HCEC 1CT (cell line): ENCODE results near the gene SLC8A1.

ENCODE experiments used
- DNase-seq: peaks from one replicate; pipeline ENCODE4 v3.0.0-alpha.2; 2017

Gene SLC8A1

GRCh38 chr2:40220177-40220925, 231.5 kb downstream of the SLC8A1 start:
- peak; percentile 96 for DNase-seq

- DNase-seq, result no peak
Observed at GRCh38 chr2:40219141-40219540, 232.7 kb downstream of the SLC8A1 start.

- peak; percentile 20 for DNase-seq
Observed at GRCh38 chr2:40218679-40219078, 233.2 kb downstream of the SLC8A1 start.

GRCh38 chr2:40213619-40214018, 238.3 kb downstream of the SLC8A1 start:
- no peak for DNase-seq

- DNase-seq, result peak; percentile 75
Observed at GRCh38 chr2:40213071-40213470, 238.8 kb downstream of the SLC8A1 start.

- DNase-seq, result no peak
Observed at GRCh38 chr2:40210968-40211353, 240.9 kb downstream of the SLC8A1 start.

- DNase-seq, result no peak
Observed at GRCh38 chr2:40210344-40210967, 241.4 kb downstream of the SLC8A1 start.

- DNase-seq, result no peak
Observed at GRCh38 chr2:40209761-40210160, 242.1 kb downstream of the SLC8A1 start.

GRCh38 chr2:40208463-40208862, 243.4 kb downstream of the SLC8A1 start:
- no peak for DNase-seq

GRCh38 chr2:40204268-40204667, 247.6 kb downstream of the SLC8A1 start:
- DNase-seq, result no peak

GRCh38 chr2:40202798-40203400, 249.0 kb downstream of the SLC8A1 start:
- DNase-seq, result peak; percentile 72

- DNase-seq, result peak; percentile 64
Observed at GRCh38 chr2:40201425-40201824, 250.5 kb downstream of the SLC8A1 start.

GRCh38 chr2:40200366-40200915, 251.4 kb downstream of the SLC8A1 start:
- peak; percentile 74 for DNase-seq

GRCh38 chr2:40199771-40200170, 252.1 kb downstream of the SLC8A1 start:
- peak; percentile 78 for DNase-seq

- no peak for DNase-seq
Observed at GRCh38 chr2:40197121-40197520, 254.8 kb downstream of the SLC8A1 start.

GRCh38 chr2:40193670-40194026, 258.2 kb downstream of the SLC8A1 start:
- no peak for DNase-seq

GRCh38 chr2:40192864-40193669, 258.8 kb downstream of the SLC8A1 start:
- peak; percentile 70 for DNase-seq

GRCh38 chr2:40190457-40190856, 261.4 kb downstream of the SLC8A1 start:
- no peak for DNase-seq

GRCh38 chr2:40189881-40190280, 262.0 kb downstream of the SLC8A1 start:
- DNase-seq, result no peak

GRCh38 chr2:40187054-40187453, 264.8 kb downstream of the SLC8A1 start:
- DNase-seq, result no peak

GRCh38 chr2:40184551-40184950, 267.3 kb downstream of the SLC8A1 start:
- DNase-seq, result no peak

GRCh38 chr2:40181855-40182254, 270.0 kb downstream of the SLC8A1 start:
- no peak for DNase-seq

- no peak for DNase-seq
Observed at GRCh38 chr2:40179801-40180200, 272.1 kb downstream of the SLC8A1 start.
